DMS 273 (cell line): ENCODE measurements around the gene NDUFA3.

Experiments
- DNase-seq: peaks from one replicate; lab custom pipeline; 2025; ENCODE audit not compliant: unreplicated experiment; lab: John Stamatoyannopoulos, UW

Gene NDUFA3

DNA sequence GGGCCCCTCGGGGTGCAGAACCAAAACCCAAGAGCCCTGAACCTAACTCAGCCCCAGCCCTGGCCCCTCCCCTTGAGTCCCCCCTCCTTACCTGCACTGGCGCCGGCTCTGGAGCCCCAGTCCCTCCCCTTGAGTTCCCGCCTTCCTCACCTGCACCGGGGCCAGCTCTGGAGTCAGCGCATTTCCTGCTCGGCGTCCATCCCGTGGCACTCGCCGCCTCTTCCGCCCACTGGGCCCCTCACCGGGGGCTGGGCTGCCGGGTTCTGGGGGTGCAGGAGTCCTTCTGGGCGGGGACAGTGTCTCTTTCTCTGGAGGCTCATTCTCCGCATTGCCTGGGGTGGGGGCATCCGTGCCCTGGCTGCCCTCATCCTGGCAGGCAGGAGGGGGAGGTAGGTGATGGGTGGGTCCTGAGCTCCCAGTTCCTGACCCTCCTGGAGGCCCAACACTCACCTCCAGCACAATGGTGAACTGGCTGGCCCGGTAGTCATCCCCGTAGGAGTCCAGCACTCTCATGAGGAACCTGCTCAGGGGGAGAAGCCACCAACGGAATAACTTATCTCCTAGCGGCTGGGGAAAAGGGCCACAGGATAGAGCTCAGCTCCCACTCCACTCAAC is 5.3 kb downstream of the NDUFA3 start:
- DNase-seq = no peak

GRCh38 chr19:54108496-54108895 is 5.8 kb downstream of the NDUFA3 start:
- no peak for DNase-seq

GRCh38 chr19:54109651-54110050 is 7.0 kb downstream of the NDUFA3 start:
- DNase-seq = peak; percentile 26

DNA sequence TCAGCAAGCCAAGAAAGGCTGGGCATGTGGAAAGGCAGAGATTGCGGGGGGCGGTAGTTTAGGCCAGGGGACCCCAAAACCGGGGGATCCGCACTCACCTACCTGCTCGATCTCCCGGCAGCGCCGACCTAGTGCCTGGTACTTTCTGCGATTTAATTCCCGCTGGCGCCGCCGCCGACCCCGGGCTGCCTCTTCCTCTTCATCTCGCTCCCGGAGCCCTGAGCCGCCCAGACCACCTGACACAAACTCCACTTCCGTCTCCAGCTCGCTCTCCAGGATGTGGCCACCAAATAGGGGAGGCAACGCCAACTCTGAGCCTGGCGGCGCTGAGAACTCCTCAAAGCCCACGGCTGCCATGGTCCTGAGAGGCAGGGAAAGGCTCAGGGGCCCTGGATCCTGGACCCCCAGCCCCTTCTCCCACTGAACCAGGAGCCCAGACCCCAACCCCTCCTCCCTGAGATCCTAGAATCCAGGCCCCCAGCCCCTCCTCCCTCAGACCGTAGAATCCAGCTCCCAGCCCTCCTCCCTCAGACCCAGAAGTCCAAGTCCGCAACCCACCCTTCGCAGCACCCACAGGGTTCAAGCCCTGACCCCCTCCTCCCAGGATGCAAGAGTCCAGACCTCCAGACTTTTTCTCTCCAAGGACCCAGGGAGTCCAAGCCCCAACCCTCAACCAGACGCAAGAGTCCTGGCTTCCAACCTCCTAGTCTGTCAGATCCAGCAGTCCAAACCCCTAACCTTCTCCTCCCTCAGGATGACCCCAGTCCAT is 11.9 kb downstream of the NDUFA3 start:
- DNase-seq = peak; percentile 65

DNA sequence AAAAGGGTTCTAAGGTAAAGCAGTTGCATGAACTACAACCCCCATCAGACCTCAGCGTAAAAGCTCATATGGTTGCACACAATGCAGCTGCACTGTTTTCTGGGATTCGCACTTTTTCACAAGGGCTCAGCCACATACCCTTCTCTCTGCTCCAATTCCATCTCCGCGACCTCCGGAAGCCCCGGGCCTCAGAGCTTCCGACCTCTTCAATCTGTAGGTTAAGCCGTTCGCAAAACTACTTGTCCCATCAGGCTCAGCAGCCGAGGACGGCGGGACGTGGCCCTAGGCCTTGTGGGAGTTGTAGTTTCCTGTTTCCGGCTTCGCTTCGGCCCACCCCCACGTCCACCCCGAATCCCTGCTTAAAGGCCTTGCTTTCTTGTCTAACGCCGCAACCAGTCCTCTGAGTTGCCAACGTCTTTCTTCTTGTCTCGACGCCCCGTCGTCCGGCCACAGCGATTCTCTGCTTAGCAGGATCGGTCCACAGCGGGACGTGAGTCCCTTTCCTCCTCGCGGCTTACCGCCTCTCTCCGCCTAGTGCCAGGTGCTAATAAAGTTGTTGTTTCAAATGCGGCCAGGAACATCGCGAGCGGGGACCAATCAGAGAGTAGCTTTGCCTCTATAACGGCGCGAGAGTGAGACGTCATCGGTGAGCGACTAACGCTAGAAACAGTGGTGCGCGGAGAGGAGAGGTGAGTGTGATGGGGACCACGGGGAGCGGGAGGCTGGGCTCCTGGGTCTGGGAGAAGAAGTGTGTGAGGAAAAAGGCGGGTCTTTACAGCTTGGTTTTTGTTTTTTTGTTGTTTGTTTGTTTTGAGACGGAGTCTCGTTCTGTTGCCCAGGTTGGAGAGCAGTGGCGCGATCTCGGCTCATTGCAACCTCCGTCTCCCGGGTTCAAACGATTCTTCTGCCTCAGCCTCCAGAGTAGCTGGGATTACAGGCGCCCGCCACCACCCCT is 12.7 kb downstream of the NDUFA3 start, which contains the start of the genes PRPF31 and TFPT:
Gene PRPF31, plus strand, starts transcription at position 646 of the 955 bp plus-strand sequence. CDS start 2,525 bp downstream, outside the sequence.
Gene TFPT, minus strand, starts transcription at position 549 of the 955 bp plus-strand sequence. Its CDS starts 388 bp downstream, at position 161.
- DNase-seq = peak; percentile 99

DNA sequence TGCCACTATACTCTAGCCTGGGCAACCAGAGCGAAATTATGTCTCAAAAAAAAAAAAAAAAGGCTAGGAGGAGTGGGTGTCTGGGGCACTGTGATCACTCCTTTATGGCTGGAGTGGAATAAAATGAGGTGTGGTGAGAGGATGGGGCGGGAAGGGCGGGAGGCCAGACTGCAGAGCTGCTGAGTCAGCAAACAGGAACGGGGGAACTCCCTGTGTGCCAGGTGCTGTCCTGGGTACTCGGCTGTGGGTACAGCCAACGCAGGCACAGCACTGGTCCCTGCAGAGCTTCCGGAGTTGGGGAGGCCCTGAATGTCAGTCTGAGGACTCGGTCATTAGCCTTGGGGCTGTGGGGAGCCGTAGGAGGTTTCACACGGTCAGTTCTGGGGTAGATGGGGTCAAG is 18.6 kb downstream of the NDUFA3 start:
- DNase-seq = no peak

DNA sequence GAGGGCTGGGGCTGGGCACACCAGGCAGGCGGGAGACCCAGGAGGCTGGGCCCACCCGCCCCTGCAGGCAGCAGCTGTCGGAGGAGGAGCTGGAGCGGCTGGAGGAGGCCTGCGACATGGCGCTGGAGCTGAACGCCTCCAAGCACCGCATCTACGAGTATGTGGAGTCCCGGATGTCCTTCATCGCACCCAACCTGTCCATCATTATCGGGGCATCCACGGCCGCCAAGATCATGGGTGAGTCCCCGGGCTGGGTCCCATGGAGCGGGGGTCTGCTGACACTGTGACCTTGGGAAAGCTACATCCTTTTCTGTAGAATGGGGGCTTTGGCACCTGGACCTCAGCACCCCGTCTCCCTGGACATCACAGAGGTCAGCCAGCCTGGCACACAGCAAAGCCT is 21.0 kb downstream of the NDUFA3 start:
- no peak for DNase-seq

DNA sequence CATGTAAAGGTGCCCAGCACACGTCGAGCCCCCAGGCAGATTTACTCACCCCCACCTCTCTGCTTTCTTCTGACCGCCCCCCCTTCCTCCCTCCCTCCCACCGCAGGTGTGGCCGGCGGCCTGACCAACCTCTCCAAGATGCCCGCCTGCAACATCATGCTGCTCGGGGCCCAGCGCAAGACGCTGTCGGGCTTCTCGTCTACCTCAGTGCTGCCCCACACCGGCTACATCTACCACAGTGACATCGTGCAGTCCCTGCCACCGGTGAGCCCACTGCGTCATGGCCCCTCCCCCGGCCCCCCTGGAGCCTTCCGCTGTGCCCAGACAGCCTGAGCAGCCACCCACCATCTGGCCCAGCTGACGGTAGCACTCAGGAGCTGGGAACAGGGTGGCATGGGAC is 21.7 kb downstream of the NDUFA3 start:
- DNase-seq = no peak

GRCh38 chr19:54125713-54126112 is 23.1 kb downstream of the NDUFA3 start:
- DNase-seq = no peak

GRCh38 chr19:54127688-54128440 is 25.2 kb downstream of the NDUFA3 start:
- no peak for DNase-seq

GRCh38 chr19:54128441-54128725 is 25.7 kb downstream of the NDUFA3 start:
- DNase-seq = no peak

GRCh38 chr19:54128796-54129616 is 26.4 kb downstream of the NDUFA3 start:
- DNase-seq = no peak

DNA sequence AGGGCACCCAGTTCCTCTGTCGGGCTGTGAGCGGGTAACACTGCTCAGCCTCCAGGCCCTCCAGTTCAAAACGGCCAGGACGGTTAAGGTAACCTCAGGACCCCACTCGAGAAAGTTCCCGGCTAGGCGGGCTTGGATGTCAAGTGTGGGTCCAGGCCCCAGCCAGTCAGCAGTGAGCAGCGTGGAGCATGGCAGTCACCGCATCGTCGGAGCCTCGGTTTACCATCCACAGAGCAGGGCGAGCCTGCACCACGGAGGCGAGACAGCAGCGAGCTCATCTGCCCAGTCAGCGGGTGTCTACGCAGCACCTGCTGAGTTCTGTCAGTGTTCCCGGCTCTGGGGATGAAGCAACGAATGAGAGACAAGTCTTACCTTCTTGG is 27.0 kb downstream of the NDUFA3 start:
- DNase-seq = no peak

GRCh38 chr19:54133312-54133956 is 30.8 kb downstream of the NDUFA3 start:
- peak; percentile 26 for DNase-seq

DNA sequence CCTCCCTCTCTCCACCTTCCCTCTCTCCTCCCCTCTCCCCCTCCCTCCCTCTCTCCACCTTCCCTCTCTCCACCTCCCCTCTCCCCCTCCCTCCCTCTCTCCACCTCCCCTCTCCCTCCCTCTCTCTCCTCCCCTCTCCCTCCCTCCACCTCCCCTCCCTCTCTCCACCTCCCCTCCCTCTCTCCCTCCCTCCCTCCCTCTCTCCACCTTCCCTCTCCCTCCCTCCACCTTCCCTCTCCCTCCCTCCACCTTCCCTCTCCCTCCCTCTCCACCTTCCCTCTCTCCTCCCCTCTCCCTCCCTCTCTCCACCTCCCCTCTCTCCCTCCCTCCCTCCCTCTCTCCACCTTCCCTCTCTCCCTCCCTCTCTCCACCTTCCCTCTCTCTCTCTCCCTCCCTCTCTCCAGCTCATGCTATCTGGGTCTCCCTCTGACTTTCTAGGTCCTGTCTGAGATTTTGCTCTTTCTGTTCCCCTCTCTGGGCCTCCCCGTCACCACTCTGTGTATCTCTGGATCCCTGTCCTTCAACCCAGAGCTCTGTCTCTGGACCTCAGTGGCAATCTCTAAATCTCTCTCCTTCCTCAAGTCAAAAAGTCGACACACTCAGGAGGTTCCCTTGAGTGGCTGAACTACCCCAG is 31.4 kb downstream of the NDUFA3 start:
- DNase-seq = no peak

GRCh38 chr19:54136086-54136863 is 33.6 kb downstream of the NDUFA3 start:
- DNase-seq = peak; percentile 83

- DNase-seq = peak; percentile 100
Measured at GRCh38 chr19:54136864-54137698, 34.4 kb downstream of the NDUFA3 start.
